SK-N-MC (cell line): ENCODE results near the gene CHMP5.

ENCODE experiments used
- EZH2 ChIP-seq: fragments of 200-600 bp; sonication (generic); IDR thresholded peaks from one replicate; pipeline ENCODE4 v1.6.1; 2017; ENCODE audit warnings: antibody characterized with exemption
- POLR2AphosphoS5 ChIP-seq: IDR thresholded peaks from 2 replicates; pipeline ENCODE4 v1.6.1; 2012; ENCODE audit warnings: mild to moderate bottlenecking, low read depth, low read length, borderline replicate concordance

DNA sequence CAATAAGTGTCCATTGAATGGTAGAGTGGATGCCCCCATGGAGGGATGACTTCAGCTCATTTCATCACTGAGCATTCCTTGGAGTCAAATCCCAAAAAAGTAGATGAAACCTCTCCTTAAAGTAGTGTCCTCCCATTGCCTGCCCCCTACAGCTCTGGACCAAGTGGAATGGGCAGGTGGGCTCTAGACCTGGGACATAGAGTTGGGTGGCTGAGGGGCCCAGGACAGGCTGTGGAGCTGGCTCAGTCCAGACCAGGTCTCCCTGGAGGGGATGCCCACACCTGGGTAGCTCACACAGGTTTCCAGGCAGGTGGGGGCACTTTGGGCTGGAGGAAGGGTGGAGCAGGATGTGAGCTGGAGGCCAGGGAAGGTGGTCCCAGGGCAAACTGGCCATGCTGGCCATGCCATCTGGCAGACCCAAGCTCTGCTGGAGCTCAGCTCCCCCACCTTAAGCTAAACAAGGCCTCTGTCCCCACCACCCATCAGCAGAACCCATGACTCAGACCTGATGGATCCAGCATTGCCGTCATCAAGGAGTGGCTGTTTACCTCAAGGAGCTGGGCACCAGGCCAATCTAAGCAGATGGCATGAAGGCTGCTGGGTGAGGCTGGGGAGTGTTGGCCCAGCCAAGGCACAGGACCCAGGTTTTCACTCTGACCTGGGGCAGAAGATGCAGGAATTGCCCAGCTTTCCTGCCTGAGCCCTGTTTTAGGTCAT, 31.1 kb upstream of the CHMP5 start:
- TF ChIP-seq POLR2AphosphoS5: no peak
- no peak for TF ChIP-seq EZH2
